ENCODE measurements around the gene HDAC11.

- TF ChIP-seq CTCF (IDR thresholded peaks at IDR 0.05) (no peak), POLR2A (IDR thresholded peaks at IDR 0.05) (no peak)
Measured at GRCh38 chr3:13550791-13551360, 70.8 kb downstream of the HDAC11 start.
